ENCODE data around the gene AP1G2.
"Not testable (repeated sequence)": the region's sequence is repeated elsewhere in the genome, so short reads cannot be mapped to it uniquely, and the experiment has no call there.

AP1G2 gene

GRCh38 chr14:23567186-23568020 lies at the start of gene AP1G2:
Gene AP1G2, minus strand, starts transcription at chr14:23567791. Its CDS starts 477 bp downstream, at chr14:23567314.
- peak; percentile 18 for DNase-seq

GRCh38 chr14:23615856-23616255 lies 48.3 kb upstream of the AP1G2 start:
- DNase-seq, result no peak

- DNase-seq, result no peak
Observed at GRCh38 chr14:23614395-23614828, 46.8 kb upstream of the AP1G2 start.

GRCh38 chr14:23613242-23614070 lies 45.9 kb upstream of the AP1G2 start:
- DNase-seq, result no peak

- DNase-seq, result no peak
Observed at GRCh38 chr14:23612802-23613201, 45.2 kb upstream of the AP1G2 start.

GRCh38 chr14:23612354-23612732 lies 44.8 kb upstream of the AP1G2 start:
- no peak for DNase-seq

- no peak for DNase-seq
Observed at GRCh38 chr14:23610815-23611289, 43.3 kb upstream of the AP1G2 start.

- no peak for DNase-seq
Observed at GRCh38 chr14:23610090-23610814, 42.7 kb upstream of the AP1G2 start.

- not testable (repeated sequence) for DNase-seq
Observed at GRCh38 chr14:23609411-23610089, 42.0 kb upstream of the AP1G2 start.

- DNase-seq, result no peak
Observed at GRCh38 chr14:23609001-23609400, 41.4 kb upstream of the AP1G2 start.

- DNase-seq, result peak; percentile 47
Observed at GRCh38 chr14:23608454-23608853, 40.9 kb upstream of the AP1G2 start.

GRCh38 chr14:23605931-23606585 lies 38.5 kb upstream of the AP1G2 start:
- DNase-seq, result no peak

- no peak for DNase-seq
Observed at GRCh38 chr14:23604675-23605170, 37.1 kb upstream of the AP1G2 start.

- no peak for DNase-seq
Observed at GRCh38 chr14:23604148-23604547, 36.6 kb upstream of the AP1G2 start.

- DNase-seq, result peak; percentile 4
Observed at GRCh38 chr14:23603103-23603502, 35.5 kb upstream of the AP1G2 start.

- no peak for DNase-seq
Observed at GRCh38 chr14:23602181-23603095, 34.8 kb upstream of the AP1G2 start.

GRCh38 chr14:23601845-23602180 lies 34.2 kb upstream of the AP1G2 start:
- no peak for DNase-seq

GRCh38 chr14:23601424-23601823 lies 33.8 kb upstream of the AP1G2 start:
- DNase-seq, result peak; percentile 7

GRCh38 chr14:23600806-23601205 lies 33.2 kb upstream of the AP1G2 start:
- no peak for DNase-seq

GRCh38 chr14:23600322-23600707 lies 32.7 kb upstream of the AP1G2 start:
- DNase-seq, result no peak

GRCh38 chr14:23594191-23594590 lies 26.6 kb upstream of the AP1G2 start:
- not testable (repeated sequence) for DNase-seq

Data from DMS 273 treated with DMSO at 0.1 percent for 48 hours (cell line).